RKO (cell line): Measurements from ENCODE around the gene CTPS2.
A peak's percentile ranks its signal among the peaks of the same experiment; 100 is the strongest.
"Not testable (repeated sequence)": the region's sequence is repeated elsewhere in the genome, so short reads cannot be mapped to it uniquely, and the experiment has no call there.

Experiments
- DNase-seq: peaks from one replicate; pipeline ENCODE4 v3.0.0-alpha.2; 2016; ENCODE audit warnings: low spot score

The CTPS2 gene

GRCh38 chrX:16712548-16713155 is at the start of gene CTPS2:
CTPS2 (minus strand) TSS chrX:16712669; CDS start chrX:16702902, 9,767 bp downstream.
- peak; percentile 77 for DNase-seq

GRCh38 chrX:16761500-16761899 is 49.0 kb upstream of the CTPS2 start:
- not testable (repeated sequence) for DNase-seq

- DNase-seq, result no peak
Measured at GRCh38 chrX:16756724-16757123, 44.3 kb upstream of the CTPS2 start.

GRCh38 chrX:16754019-16754418 is 41.5 kb upstream of the CTPS2 start:
- no peak for DNase-seq

GRCh38 chrX:16750136-16750535 is 37.7 kb upstream of the CTPS2 start:
- no peak for DNase-seq

GRCh38 chrX:16748425-16748824 is 36.0 kb upstream of the CTPS2 start:
- DNase-seq, result no peak

- no peak for DNase-seq
Measured at GRCh38 chrX:16745659-16746058, 33.2 kb upstream of the CTPS2 start.

- no peak for DNase-seq
Measured at GRCh38 chrX:16745102-16745501, 32.6 kb upstream of the CTPS2 start.

- peak; percentile 81 for DNase-seq
Measured at GRCh38 chrX:16743604-16744325, 31.3 kb upstream of the CTPS2 start.

- DNase-seq, result no peak
Measured at GRCh38 chrX:16739574-16739973, 27.1 kb upstream of the CTPS2 start.

- DNase-seq, result no peak
Measured at GRCh38 chrX:16737024-16737423, 24.6 kb upstream of the CTPS2 start.

- DNase-seq, result no peak
Measured at GRCh38 chrX:16733013-16733412, 20.5 kb upstream of the CTPS2 start.

GRCh38 chrX:16730450-16730849 is 18.0 kb upstream of the CTPS2 start:
- DNase-seq, result no peak

GRCh38 chrX:16727637-16728036 is 15.2 kb upstream of the CTPS2 start:
- DNase-seq, result no peak

- DNase-seq, result not testable (repeated sequence)
Measured at GRCh38 chrX:16726347-16726988, 14.0 kb upstream of the CTPS2 start.

GRCh38 chrX:16725072-16725471 is 12.6 kb upstream of the CTPS2 start:
- no peak for DNase-seq

- no peak for DNase-seq
Measured at GRCh38 chrX:16722481-16722880, 10.0 kb upstream of the CTPS2 start.

GRCh38 chrX:16719334-16720084 is 7.0 kb upstream of the CTPS2 start, which contains the start of gene SYAP1:
SYAP1 (plus strand) TSS chrX:16719612; CDS start chrX:16719725, 113 bp downstream.
- peak; percentile 99 for DNase-seq

- no peak for DNase-seq
Measured at GRCh38 chrX:16718824-16719333, 6.4 kb upstream of the CTPS2 start.

- not testable (repeated sequence) for DNase-seq
Measured at GRCh38 chrX:16716451-16716850, 4.0 kb upstream of the CTPS2 start.

GRCh38 chrX:16715638-16716037 is 3.2 kb upstream of the CTPS2 start:
- not testable (repeated sequence) for DNase-seq

GRCh38 chrX:16714504-16714903 is 2.0 kb upstream of the CTPS2 start:
- DNase-seq, result no peak
